H1 (cell line): Measurements from ENCODE around the gene PPP4R3C. TPM values are rescaled to one million over a fixed set of nuclear protein-coding genes. Genes with fewer than 3 reads are reported as not detected.

ENCODE experiments used
- CHD7 ChIP-seq: fragments of 300-600 bp; sonication (generic); IDR thresholded peaks from 2 replicates; pipeline ENCODE4 v1.7.1; 2012; ENCODE audit warnings: low read length, moderate library complexity, mild to moderate bottlenecking, inconsistent platforms; ENCODE audit not compliant: insufficient replicate concordance
- SUZ12 ChIP-seq: fragments of 200-600 bp; sonication (generic); IDR thresholded peaks from 2 replicates; pipeline ENCODE4 v1.6.1; 2012; ENCODE audit warnings: mild to moderate bottlenecking, inconsistent platforms, low read length, moderate library complexity, mixed read lengths
- polyA plus RNA-seq, 7 experiments: library from polyadenylated mRNA; depleted of rRNA in 3 of 7; stranded (reverse) in 5 of 7; unstranded in 2 of 7; fragments of >200 nt in 5 of 7; fragments of 200-250 nt in 2 of 7; gene quantifications; 1 replicate in 5 of 7; 2 replicates in 1 of 7; 4 replicates in 1 of 7; pipeline versions ENCODE4 v1.2.1 to v1.2.3, GENCODE V29; 2011 to 2013; ENCODE audit warnings: missing spikeins in 2 of 7, mixed read lengths in 2 of 7
- total RNA-seq: library from RNA; stranded (reverse); fragmentation: NEBNext Ultra II Directional; extraction: Animal tissue kit (Norgen Biotek cat#: 25700); gene quantifications from 2 replicates; pipeline ENCODE4 v1.2.1, GENCODE V29; 2021

Gene PPP4R3C
- total and polyA plus RNA-seq, 2 of the 8 experiments (the other 6 are each of a cell fraction or from before 2014, with no cell fraction given) = not detected

- TF ChIP-seq CHD7 (no peak), SUZ12 (no peak)
These were observed 18.8 kb downstream of the PPP4R3C start (continued) for GRCh38 chrX:27444093-27444908.
